IPS DF 6.9 (cell line): ENCODE data around the gene FAM78B.

Experiments
- DNase-seq: peaks from one replicate; pipeline ENCODE4 v3.0.0-alpha.2; 2013; ENCODE audit warnings: low read depth, low spot score
- H3K27ac ChIP-seq: one replicate; pipeline ENCODE4 v1.5.1; 2013; ENCODE audit warnings: low read length, control low read depth
- H3K27me3 ChIP-seq: 2 replicates; pipeline ENCODE4 v1.6.1; 2013; ENCODE audit warnings: mild to moderate bottlenecking, low read length; ENCODE audit not compliant: control insufficient read depth, insufficient read depth
- H3K36me3 ChIP-seq: 2 replicates; pipeline ENCODE4 v1.6.1; 2013; ENCODE audit warnings: low read length; ENCODE audit not compliant: control insufficient read depth, insufficient read depth
- H3K4me1 ChIP-seq: 2 replicates; pipeline ENCODE4 v1.6.1; 2013; ENCODE audit warnings: low read length; ENCODE audit not compliant: control insufficient read depth, insufficient read depth
- H3K4me3 ChIP-seq: 2 replicates; pipeline ENCODE4 v1.5.1; 2013; ENCODE audit warnings: mild to moderate bottlenecking, low read length
- H3K9me3 ChIP-seq: 2 replicates; pipeline ENCODE4 v1.6.1; 2013; ENCODE audit warnings: low read length, inconsistent platforms; ENCODE audit not compliant: control insufficient read depth, insufficient read depth
- WGBS: extraction: QIAGEN DNeasy Blood & Tissue Kit; methylation state at CpG from one replicate; pipeline ENCODE4 v1.1.7; 2013; ENCODE audit warnings: mixed read lengths, missing lambda C conversion rate; ENCODE audit not compliant: insufficient read length, insufficient coverage; 5-methylcytosine and 5-hydroxymethylcytosine counted together

Gene FAM78B

GRCh38 chr1:166079276-166079675 is 87.5 kb downstream of the FAM78B start:
- Histone ChIP-seq H3K4me1 (no peaks in the 10 kb centered on the region), H3K4me3 (no peak overlapping the region), H3K27ac (no peak overlapping the region), H3K27me3 (no peaks in the 10 kb centered on the region), H3K9me3 (no peaks in the 10 kb centered on the region), H3K36me3 (no peaks in the 10 kb centered on the region)
- no peak for DNase-seq
- no CpG with 5 or more reads among the region's 2 CpGs for WGBS

GRCh38 chr1:166073489-166073888 is 93.3 kb downstream of the FAM78B start:
- no CpG with 5 or more reads among the region's 3 CpGs for WGBS
- no peaks in the 10 kb centered on the region for H3K9me3 ChIP-seq
- no peaks in the 10 kb centered on the region for H3K4me1 ChIP-seq
- no peaks in the 10 kb centered on the region for H3K27me3 ChIP-seq
- no peak overlapping the region for H3K27ac ChIP-seq
- H3K4me3 ChIP-seq: no peak overlapping the region
- DNase-seq: no peak
- H3K36me3 ChIP-seq: no peaks in the 10 kb centered on the region

GRCh38 chr1:166069390-166069789 is 97.4 kb downstream of the FAM78B start:
- Histone ChIP-seq H3K9me3 (no peaks in the 10 kb centered on the region), H3K27ac (no peak overlapping the region), H3K4me1 (peaks cover 1% of the 10 kb centered on the region; the same call in 1 of the 2 replicates), H3K27me3 (no peaks in the 10 kb centered on the region), H3K36me3 (no peaks in the 10 kb centered on the region), H3K4me3 (no peak overlapping the region)
- WGBS: no CpG with 5 or more reads among the region's 2 CpGs
- no peak for DNase-seq

DNA sequence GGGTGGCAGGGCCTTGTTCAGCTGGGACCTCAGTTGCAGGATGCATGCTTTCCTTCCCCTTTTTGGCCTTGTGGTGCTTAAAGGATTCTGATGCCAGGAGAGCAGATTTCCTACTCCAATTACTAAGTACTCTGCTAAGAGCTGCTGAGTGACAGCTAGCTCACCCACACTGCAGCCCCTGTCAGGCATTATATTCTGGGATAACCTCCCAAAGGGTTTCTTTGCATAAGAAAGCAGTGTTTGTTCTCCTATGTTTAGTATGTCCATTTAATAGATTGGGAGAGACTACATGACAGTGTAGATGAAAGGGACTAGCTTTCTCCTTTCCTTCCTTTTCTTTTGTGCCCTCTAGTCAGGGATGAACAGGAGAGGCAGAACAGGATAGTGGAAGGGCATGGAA is 100.7 kb downstream of the FAM78B start:
- H3K9me3 ChIP-seq: no peaks in the 10 kb centered on the region
- no peak overlapping the region for H3K27ac ChIP-seq
- H3K36me3 ChIP-seq: no peaks in the 10 kb centered on the region
- no peaks in the 10 kb centered on the region for H3K27me3 ChIP-seq
- H3K4me1 ChIP-seq: peaks cover 1% of the 10 kb centered on the region; the same call in 1 of the 2 replicates
- H3K4me3 ChIP-seq: no peak overlapping the region
- no peak for DNase-seq

DNA sequence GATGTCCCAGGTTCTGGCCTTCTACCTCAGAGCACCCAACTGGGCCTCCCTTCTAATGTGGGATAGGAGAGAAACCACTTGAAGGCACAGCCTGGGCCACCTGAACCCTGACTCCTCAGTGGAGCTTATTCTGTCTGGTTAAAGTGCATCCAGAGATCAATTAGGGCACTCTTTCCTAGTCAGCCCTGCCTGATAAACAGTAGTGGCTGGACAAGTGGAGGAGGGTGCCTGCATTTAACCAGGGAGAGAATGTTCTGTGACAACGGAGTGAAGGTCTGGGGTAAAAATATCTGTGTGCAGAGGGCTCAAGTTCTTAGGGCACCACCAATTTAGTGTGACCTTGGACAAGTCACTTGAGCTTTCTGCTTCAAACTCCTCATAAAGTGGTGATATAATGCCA is 101.8 kb downstream of the FAM78B start:
- Histone ChIP-seq H3K4me3 (no peak overlapping the region), H3K4me1 (peaks cover 1% of the 10 kb centered on the region; the same call in 1 of the 2 replicates), H3K36me3 (no peaks in the 10 kb centered on the region), H3K27me3 (no peaks in the 10 kb centered on the region), H3K27ac (no peak overlapping the region), H3K9me3 (no peaks in the 10 kb centered on the region)
- WGBS: no CpG with 5 or more reads among the region's 1 CpG
- DNase-seq: no peak

DNA sequence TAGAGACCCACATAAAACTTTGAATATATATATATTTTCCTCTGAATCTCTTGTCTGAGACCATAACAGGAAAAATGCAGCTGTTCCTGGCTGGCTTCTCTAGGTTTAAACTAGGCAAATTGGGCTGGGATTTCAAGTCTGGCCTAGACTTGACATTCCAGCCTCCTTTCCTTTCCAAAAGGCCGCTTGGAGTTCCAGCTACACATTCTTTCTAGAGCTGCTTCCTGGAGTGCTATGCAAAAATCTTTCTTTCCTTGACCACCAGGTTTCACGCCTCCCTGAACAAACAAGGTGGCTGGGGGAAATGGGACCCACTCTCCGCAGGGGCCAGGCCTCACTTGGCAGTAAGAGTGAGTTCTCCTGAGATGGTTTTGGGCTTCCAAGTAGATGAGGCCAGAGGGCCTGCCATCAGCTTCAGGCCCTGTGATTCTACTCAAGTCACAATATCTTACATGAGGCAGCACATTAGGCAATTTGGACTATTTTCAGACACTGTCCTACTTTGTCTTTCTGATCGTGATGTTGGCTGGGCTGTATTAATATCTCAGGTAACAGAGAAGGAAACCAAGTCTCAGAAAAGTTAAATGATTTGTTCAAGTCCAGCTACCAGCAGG is 102.4 kb downstream of the FAM78B start:
- DNase-seq: no peak
- no peaks in the 10 kb centered on the region for H3K9me3 ChIP-seq
- H3K27me3 ChIP-seq: no peaks in the 10 kb centered on the region
- no peak overlapping the region for H3K4me3 ChIP-seq
- H3K36me3 ChIP-seq: no peaks in the 10 kb centered on the region
- no peak overlapping the region for H3K27ac ChIP-seq
- peaks cover 1% of the 10 kb centered on the region; the same call in 1 of the 2 replicates for H3K4me1 ChIP-seq
- no CpG with 5 or more reads among the region's 4 CpGs for WGBS

- Histone ChIP-seq H3K4me1 (peaks cover 1% of the 10 kb centered on the region; the same call in 1 of the 2 replicates), H3K27me3 (no peaks in the 10 kb centered on the region), H3K9me3 (no peaks in the 10 kb centered on the region), H3K36me3 (no peaks in the 10 kb centered on the region), H3K4me3 (no peak overlapping the region), H3K27ac (no peak overlapping the region)
- no CpG with 5 or more reads among the region's 1 CpG for WGBS
- DNase-seq: no peak
These were observed 103.1 kb downstream of the FAM78B start for GRCh38 chr1:166063701-166064100.

DNA sequence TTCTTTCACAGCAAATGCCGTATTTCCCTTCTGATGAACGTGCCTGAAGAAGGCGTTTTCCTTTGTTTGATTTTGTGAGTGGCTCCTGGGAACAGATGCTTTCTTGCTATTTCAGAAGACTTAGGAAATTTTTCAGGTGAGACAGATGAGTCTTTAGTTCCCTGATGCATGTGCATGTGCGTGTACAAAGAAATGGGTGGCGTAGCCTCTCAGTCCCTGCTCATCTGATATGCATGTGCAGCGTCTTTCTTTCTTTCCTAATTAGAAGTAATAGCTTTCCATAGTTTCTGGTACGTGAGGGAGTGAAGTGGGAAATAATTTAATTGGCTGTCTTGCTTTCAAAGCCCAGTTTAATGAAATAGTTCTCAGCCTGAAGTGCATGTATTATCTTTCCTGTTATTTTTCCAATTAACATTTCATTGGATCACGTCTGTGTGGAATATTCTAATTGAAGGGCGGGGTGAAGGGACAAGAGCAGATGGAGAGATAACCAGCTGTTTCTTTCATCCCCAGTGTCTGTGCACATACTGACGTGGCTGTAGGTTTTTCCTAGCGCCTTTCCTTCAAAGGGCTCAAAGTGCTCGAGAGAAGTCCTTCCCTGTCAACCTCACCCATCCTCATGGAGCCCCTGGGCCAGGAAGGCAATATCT is 104.3 kb downstream of the FAM78B start:
- Histone ChIP-seq H3K9me3 (no peaks in the 10 kb centered on the region), H3K4me1 (peaks cover 1% of the 10 kb centered on the region; the same call in 1 of the 2 replicates), H3K27me3 (no peaks in the 10 kb centered on the region), H3K4me3 (no peak overlapping the region), H3K36me3 (no peaks in the 10 kb centered on the region), H3K27ac (no peak overlapping the region)
- WGBS: no CpG with 5 or more reads among the region's 12 CpGs
- DNase-seq: no peak

DNA sequence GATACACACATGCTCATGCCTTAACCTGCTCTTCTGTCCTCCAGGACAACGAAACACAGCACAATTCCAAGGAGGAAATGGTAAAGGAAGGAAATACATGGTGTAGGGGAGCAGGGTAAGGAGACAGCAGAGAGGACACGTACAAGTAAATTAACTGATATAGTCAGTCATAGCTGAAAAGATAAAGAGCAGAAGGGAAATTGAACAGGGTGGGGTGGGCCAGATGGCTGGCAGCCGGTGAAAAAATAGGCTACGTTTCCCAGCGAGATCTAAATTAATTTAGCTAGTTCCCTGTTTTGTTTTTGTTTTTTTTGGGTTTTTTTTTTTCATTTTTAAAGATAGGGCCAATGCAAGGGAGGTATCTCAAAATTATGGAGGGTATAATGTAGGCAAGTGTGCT is 109.2 kb downstream of the FAM78B start:
- WGBS: no CpG with 5 or more reads among the region's 5 CpGs
- Histone ChIP-seq H3K27me3 (no peaks in the 10 kb centered on the region), H3K27ac (no peak overlapping the region), H3K4me1 (no peaks in the 10 kb centered on the region; the same call in 1 of the 2 replicates), H3K36me3 (no peaks in the 10 kb centered on the region), H3K4me3 (no peak overlapping the region), H3K9me3 (no peaks in the 10 kb centered on the region)
- no peak for DNase-seq

DNA sequence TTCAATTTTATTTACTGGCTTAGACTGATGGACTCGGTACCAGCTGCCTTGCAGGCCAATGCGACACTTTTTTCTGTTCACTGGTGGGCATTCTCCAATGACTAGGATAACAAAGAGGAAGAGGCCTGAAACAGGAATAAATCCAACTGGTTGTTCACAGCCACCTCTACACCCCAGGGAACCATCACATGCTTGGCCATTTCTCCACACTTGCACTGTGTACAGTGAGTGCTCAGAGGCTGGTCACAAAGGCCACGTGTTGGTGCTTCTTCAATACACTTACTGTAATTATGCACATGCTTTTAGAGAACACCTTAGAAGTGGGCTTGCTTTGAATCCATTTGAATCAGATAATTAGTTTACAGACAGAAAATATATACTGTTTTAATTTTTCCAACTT is 113.4 kb downstream of the FAM78B start:
- Histone ChIP-seq H3K36me3 (no peaks in the 10 kb centered on the region), H3K4me3 (no peak overlapping the region), H3K27ac (no peak overlapping the region), H3K27me3 (no peaks in the 10 kb centered on the region; the same call in 1 of the 2 replicates), H3K4me1 (no peaks in the 10 kb centered on the region; the same call in 1 of the 2 replicates), H3K9me3 (no peaks in the 10 kb centered on the region)
- DNase-seq: no peak
- WGBS: no CpG with 5 or more reads among the region's 3 CpGs
